ENCODE results near the gene TBC1D9B.

GRCh38 chr5:179883163-179883562 lies 24.5 kb downstream of the TBC1D9B start:
- TF ChIP-seq CTCF (IDR thresholded peaks at IDR 0.05) (no peak), POLR2A (IDR thresholded peaks at IDR 0.05) (no peak)
